Measurements from ENCODE around the gene TRPV5.

Gene TRPV5

GRCh38 chr7:142887282-142888015 lies 46.1 kb downstream of the TRPV5 start:
- no peak for DNase-seq (ENCODE audit: low read depth, low spot score)

GRCh38 chr7:142886866-142887265 lies 46.7 kb downstream of the TRPV5 start:
- DNase-seq (ENCODE audit: low read depth, low spot score): no peak

- no peak for DNase-seq (ENCODE audit: low read depth, low spot score)
Measured at GRCh38 chr7:142885311-142886230, 48.0 kb downstream of the TRPV5 start, which contains the start of gene TRPV6. TRPV6 (minus strand) TSS chr7:142885745.

GRCh38 chr7:142884286-142884640 lies 49.3 kb downstream of the TRPV5 start:
- no peak for DNase-seq (ENCODE audit: low read depth, low spot score)

- DNase-seq (ENCODE audit: low read depth, low spot score): no peak
Measured at GRCh38 chr7:142883571-142884285, 49.8 kb downstream of the TRPV5 start.

- no peak for DNase-seq (ENCODE audit: low read depth, low spot score)
Measured at GRCh38 chr7:142883145-142883544, 50.4 kb downstream of the TRPV5 start.

- no peak for DNase-seq (ENCODE audit: low read depth, low spot score)
Measured at GRCh38 chr7:142882338-142882678, 51.2 kb downstream of the TRPV5 start.

GRCh38 chr7:142881586-142882337 lies 51.8 kb downstream of the TRPV5 start:
- no peak for DNase-seq (ENCODE audit: low read depth, low spot score)

GRCh38 chr7:142880876-142881505 lies 52.6 kb downstream of the TRPV5 start:
- no peak for DNase-seq (ENCODE audit: low read depth, low spot score)

- DNase-seq (ENCODE audit: low read depth, low spot score): no peak
Measured at GRCh38 chr7:142879060-142879459, 54.5 kb downstream of the TRPV5 start.

- DNase-seq (ENCODE audit: low read depth, low spot score): no peak
Measured at GRCh38 chr7:142878315-142878714, 55.2 kb downstream of the TRPV5 start.

- DNase-seq (ENCODE audit: low read depth, low spot score): no peak
Measured at GRCh38 chr7:142876991-142877910, 56.3 kb downstream of the TRPV5 start.

- DNase-seq (ENCODE audit: low read depth, low spot score): no peak
Measured at GRCh38 chr7:142876236-142876960, 57.1 kb downstream of the TRPV5 start.

- no peak for DNase-seq (ENCODE audit: low read depth, low spot score)
Measured at GRCh38 chr7:142875456-142875855, 58.1 kb downstream of the TRPV5 start.

- DNase-seq (ENCODE audit: low read depth, low spot score): no peak
Measured at GRCh38 chr7:142874837-142875236, 58.7 kb downstream of the TRPV5 start.

GRCh38 chr7:142874409-142874808 lies 59.1 kb downstream of the TRPV5 start:
- no peak for DNase-seq (ENCODE audit: low read depth, low spot score)

- no peak for DNase-seq (ENCODE audit: low read depth, low spot score)
Measured at GRCh38 chr7:142873871-142874270, 59.7 kb downstream of the TRPV5 start.

GRCh38 chr7:142873281-142873784 lies 60.2 kb downstream of the TRPV5 start:
- DNase-seq (ENCODE audit: low read depth, low spot score): no peak

GRCh38 chr7:142872106-142872675 lies 61.4 kb downstream of the TRPV5 start:
- no peak for DNase-seq (ENCODE audit: low read depth, low spot score)
